ENCODE measurements around the gene CLECL1. TPM values are rescaled to one million over a fixed set of nuclear protein-coding genes. Genes with fewer than 3 reads are reported as not detected.

Gene CLECL1
- polyA plus RNA-seq, 1 donor from 2014 or later = not detected

- Histone ChIP-seq H3K27me3 (ENCODE audit: insufficient read depth, low read depth, low read length) (no peaks in the 10 kb centered on the region), H2AFZ (ENCODE audit: low read depth, low read length) (no peak overlapping the region), H3K9me2 (ENCODE audit: insufficient read depth, low read length) (no peaks in the 10 kb centered on the region), H3K27ac (ENCODE audit: low read length) (no peak overlapping the region), H3K36me3 (ENCODE audit: insufficient read depth, low read length) (no peaks in the 10 kb centered on the region), H3K4me3 (ENCODE audit: low read length) (no peak overlapping the region), H4K20me1 (ENCODE audit: insufficient read depth) (no peaks in the 10 kb centered on the region), H3K79me2 (replicated peaks; ENCODE audit: insufficient read depth, low read length) (no peaks in the 10 kb centered on the region), H3K4me2 (ENCODE audit: low read length) (no peak overlapping the region), H3K9me3 (ENCODE audit: low read length) (no peaks in the 10 kb centered on the region), H3K9ac (ENCODE audit: low read length) (no peak overlapping the region), H3F3A (ENCODE audit: insufficient read depth, low read length, poor library complexity, severe bottlenecking) (no peaks in the 10 kb centered on the region)
- TF ChIP-seq EZH2 (IDR thresholded peaks at IDR 0.05; ENCODE audit: borderline replicate concordance, insufficient read depth, low read length, poor library complexity, severe bottlenecking) = no peak
- TF ChIP-seq TAF1 (IDR thresholded peaks at IDR 0.05; ENCODE audit: low read depth) = no peak
- TF ChIP-seq MXI1 (conservative IDR thresholded peaks at IDR 0.05; ENCODE audit: poor library complexity, severe bottlenecking) = no peak
- TF ChIP-seq, protein P1, sequence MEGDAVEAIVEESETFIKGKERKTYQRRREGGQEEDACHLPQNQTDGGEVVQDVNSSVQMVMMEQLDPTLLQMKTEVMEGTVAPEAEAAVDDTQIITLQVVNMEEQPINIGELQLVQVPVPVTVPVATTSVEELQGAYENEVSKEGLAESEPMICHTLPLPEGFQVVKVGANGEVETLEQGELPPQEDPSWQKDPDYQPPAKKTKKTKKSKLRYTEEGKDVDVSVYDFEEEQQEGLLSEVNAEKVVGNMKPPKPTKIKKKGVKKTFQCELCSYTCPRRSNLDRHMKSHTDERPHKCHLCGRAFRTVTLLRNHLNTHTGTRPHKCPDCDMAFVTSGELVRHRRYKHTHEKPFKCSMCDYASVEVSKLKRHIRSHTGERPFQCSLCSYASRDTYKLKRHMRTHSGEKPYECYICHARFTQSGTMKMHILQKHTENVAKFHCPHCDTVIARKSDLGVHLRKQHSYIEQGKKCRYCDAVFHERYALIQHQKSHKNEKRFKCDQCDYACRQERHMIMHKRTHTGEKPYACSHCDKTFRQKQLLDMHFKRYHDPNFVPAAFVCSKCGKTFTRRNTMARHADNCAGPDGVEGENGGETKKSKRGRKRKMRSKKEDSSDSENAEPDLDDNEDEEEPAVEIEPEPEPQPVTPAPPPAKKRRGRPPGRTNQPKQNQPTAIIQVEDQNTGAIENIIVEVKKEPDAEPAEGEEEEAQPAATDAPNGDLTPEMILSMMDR (IDR thresholded peaks at IDR 0.05; ENCODE audit: poor library complexity, severe bottlenecking) = no peak
- no peak for TF ChIP-seq POLR2AphosphoS5 (IDR thresholded peaks at IDR 0.05)
- TF ChIP-seq SMC3 (conservative IDR thresholded peaks at IDR 0.05; ENCODE audit: poor library complexity) = no peak
- no peak for TF ChIP-seq EP300 (conservative IDR thresholded peaks at IDR 0.05; ENCODE audit: poor library complexity, severe bottlenecking)
- TF ChIP-seq RAD21 (conservative IDR thresholded peaks at IDR 0.05) = no peak
- TF ChIP-seq, protein P2, sequence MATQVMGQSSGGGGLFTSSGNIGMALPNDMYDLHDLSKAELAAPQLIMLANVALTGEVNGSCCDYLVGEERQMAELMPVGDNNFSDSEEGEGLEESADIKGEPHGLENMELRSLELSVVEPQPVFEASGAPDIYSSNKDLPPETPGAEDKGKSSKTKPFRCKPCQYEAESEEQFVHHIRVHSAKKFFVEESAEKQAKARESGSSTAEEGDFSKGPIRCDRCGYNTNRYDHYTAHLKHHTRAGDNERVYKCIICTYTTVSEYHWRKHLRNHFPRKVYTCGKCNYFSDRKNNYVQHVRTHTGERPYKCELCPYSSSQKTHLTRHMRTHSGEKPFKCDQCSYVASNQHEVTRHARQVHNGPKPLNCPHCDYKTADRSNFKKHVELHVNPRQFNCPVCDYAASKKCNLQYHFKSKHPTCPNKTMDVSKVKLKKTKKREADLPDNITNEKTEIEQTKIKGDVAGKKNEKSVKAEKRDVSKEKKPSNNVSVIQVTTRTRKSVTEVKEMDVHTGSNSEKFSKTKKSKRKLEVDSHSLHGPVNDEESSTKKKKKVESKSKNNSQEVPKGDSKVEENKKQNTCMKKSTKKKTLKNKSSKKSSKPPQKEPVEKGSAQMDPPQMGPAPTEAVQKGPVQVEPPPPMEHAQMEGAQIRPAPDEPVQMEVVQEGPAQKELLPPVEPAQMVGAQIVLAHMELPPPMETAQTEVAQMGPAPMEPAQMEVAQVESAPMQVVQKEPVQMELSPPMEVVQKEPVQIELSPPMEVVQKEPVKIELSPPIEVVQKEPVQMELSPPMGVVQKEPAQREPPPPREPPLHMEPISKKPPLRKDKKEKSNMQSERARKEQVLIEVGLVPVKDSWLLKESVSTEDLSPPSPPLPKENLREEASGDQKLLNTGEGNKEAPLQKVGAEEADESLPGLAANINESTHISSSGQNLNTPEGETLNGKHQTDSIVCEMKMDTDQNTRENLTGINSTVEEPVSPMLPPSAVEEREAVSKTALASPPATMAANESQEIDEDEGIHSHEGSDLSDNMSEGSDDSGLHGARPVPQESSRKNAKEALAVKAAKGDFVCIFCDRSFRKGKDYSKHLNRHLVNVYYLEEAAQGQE (IDR thresholded peaks at IDR 0.05; ENCODE audit: borderline replicate concordance) = no peak
Measured at GRCh38 chr12:9708853-9709252, 24.0 kb downstream of the CLECL1 start.

GRCh38 chr12:9707864-9708808 lies 24.8 kb downstream of the CLECL1 start:
- Histone ChIP-seq H3K4me2 (ENCODE audit: low read length) (no peak overlapping the region), H3F3A (ENCODE audit: insufficient read depth, low read length, poor library complexity, severe bottlenecking) (no peaks in the 10 kb centered on the region), H3K4me3 (ENCODE audit: low read length) (no peak overlapping the region), H3K9ac (ENCODE audit: low read length) (no peak overlapping the region), H3K27me3 (ENCODE audit: insufficient read depth, low read depth, low read length) (no peaks in the 10 kb centered on the region), H2AFZ (ENCODE audit: low read depth, low read length) (no peak overlapping the region), H3K27ac (ENCODE audit: low read length) (no peak overlapping the region), H4K20me1 (ENCODE audit: insufficient read depth) (no peaks in the 10 kb centered on the region), H3K9me2 (ENCODE audit: insufficient read depth, low read length) (no peaks in the 10 kb centered on the region), H3K9me3 (ENCODE audit: low read length) (no peaks in the 10 kb centered on the region), H3K36me3 (ENCODE audit: insufficient read depth, low read length) (no peaks in the 10 kb centered on the region), H3K79me2 (replicated peaks; ENCODE audit: insufficient read depth, low read length) (no peaks in the 10 kb centered on the region)
- no peak for TF ChIP-seq MXI1 (conservative IDR thresholded peaks at IDR 0.05; ENCODE audit: poor library complexity, severe bottlenecking)
- TF ChIP-seq, protein P1 (IDR thresholded peaks at IDR 0.05; ENCODE audit: poor library complexity, severe bottlenecking) = peak; percentile 47
- peak; percentile 41 for TF ChIP-seq SMC3 (conservative IDR thresholded peaks at IDR 0.05; ENCODE audit: poor library complexity)
